Measurements from ENCODE around the gene SH3RF3.

GRCh38 chr2:109514857-109515256 lies 385.9 kb downstream of the SH3RF3 start:
- TF ChIP-seq IRF3 (IDR thresholded peaks at IDR 0.05; ENCODE audit: low read depth, low read length) (no peak), FOXJ3 (CRISPR knock-in tag; IDR thresholded peaks at IDR 0.05) (no peak), MXI1 (IDR thresholded peaks at IDR 0.05; ENCODE audit: low read depth, low read length) (no peak), USF2 (IDR thresholded peaks at IDR 0.05; ENCODE audit: borderline replicate concordance, low read depth, low read length) (no peak), EP300 (IDR thresholded peaks at IDR 0.05; ENCODE audit: borderline replicate concordance in 1 of 2, low read depth in 1 of 2, low read length in 1 of 2) (no peak), TEAD4 (IDR thresholded peaks at IDR 0.05; ENCODE audit: borderline replicate concordance, insufficient read depth) (no peak), POLR2AphosphoS5 (IDR thresholded peaks at IDR 0.05; ENCODE audit: low read depth, low read length) (no peak)
- TF ChIP-seq, protein P1, sequence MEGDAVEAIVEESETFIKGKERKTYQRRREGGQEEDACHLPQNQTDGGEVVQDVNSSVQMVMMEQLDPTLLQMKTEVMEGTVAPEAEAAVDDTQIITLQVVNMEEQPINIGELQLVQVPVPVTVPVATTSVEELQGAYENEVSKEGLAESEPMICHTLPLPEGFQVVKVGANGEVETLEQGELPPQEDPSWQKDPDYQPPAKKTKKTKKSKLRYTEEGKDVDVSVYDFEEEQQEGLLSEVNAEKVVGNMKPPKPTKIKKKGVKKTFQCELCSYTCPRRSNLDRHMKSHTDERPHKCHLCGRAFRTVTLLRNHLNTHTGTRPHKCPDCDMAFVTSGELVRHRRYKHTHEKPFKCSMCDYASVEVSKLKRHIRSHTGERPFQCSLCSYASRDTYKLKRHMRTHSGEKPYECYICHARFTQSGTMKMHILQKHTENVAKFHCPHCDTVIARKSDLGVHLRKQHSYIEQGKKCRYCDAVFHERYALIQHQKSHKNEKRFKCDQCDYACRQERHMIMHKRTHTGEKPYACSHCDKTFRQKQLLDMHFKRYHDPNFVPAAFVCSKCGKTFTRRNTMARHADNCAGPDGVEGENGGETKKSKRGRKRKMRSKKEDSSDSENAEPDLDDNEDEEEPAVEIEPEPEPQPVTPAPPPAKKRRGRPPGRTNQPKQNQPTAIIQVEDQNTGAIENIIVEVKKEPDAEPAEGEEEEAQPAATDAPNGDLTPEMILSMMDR (IDR thresholded peaks at IDR 0.05), result no peak
- TF ChIP-seq, protein P2, sequence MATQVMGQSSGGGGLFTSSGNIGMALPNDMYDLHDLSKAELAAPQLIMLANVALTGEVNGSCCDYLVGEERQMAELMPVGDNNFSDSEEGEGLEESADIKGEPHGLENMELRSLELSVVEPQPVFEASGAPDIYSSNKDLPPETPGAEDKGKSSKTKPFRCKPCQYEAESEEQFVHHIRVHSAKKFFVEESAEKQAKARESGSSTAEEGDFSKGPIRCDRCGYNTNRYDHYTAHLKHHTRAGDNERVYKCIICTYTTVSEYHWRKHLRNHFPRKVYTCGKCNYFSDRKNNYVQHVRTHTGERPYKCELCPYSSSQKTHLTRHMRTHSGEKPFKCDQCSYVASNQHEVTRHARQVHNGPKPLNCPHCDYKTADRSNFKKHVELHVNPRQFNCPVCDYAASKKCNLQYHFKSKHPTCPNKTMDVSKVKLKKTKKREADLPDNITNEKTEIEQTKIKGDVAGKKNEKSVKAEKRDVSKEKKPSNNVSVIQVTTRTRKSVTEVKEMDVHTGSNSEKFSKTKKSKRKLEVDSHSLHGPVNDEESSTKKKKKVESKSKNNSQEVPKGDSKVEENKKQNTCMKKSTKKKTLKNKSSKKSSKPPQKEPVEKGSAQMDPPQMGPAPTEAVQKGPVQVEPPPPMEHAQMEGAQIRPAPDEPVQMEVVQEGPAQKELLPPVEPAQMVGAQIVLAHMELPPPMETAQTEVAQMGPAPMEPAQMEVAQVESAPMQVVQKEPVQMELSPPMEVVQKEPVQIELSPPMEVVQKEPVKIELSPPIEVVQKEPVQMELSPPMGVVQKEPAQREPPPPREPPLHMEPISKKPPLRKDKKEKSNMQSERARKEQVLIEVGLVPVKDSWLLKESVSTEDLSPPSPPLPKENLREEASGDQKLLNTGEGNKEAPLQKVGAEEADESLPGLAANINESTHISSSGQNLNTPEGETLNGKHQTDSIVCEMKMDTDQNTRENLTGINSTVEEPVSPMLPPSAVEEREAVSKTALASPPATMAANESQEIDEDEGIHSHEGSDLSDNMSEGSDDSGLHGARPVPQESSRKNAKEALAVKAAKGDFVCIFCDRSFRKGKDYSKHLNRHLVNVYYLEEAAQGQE (IDR thresholded peaks at IDR 0.05; ENCODE audit: low read depth, low read length), result no peak

All from SK-N-SH (cell line).